Uterus (tissue), 2 donors: ENCODE measurements around the gene CLK2.
A peak's percentile ranks its signal among the peaks of the same experiment; 100 is the strongest.

ENCODE experiments used
- POLR2A ChIP-seq, 2 donors: fragments of 450-650 bp; IDR thresholded peaks; one replicate each; pipeline ENCODE4 v1.6.1; 2016; ENCODE audit warnings: antibody characterized with exemption in 2 of 2, mild to moderate bottlenecking in 1 of 2, moderate library complexity in 1 of 2
- TF ChIP-seq, protein P1 (sequence below), 4 experiments: fragments of 200-600 bp in 2 of 4; fragments of 450-650 bp in 2 of 4; sonication (generic) in 2 of 4; IDR thresholded peaks; one replicate each; pipeline ENCODE4 v1.5.1; 2016 to 2019; ENCODE audit warnings: antibody characterized with exemption in 4 of 4, mild to moderate bottlenecking in 2 of 4, moderate library complexity in 1 of 4

DNA sequence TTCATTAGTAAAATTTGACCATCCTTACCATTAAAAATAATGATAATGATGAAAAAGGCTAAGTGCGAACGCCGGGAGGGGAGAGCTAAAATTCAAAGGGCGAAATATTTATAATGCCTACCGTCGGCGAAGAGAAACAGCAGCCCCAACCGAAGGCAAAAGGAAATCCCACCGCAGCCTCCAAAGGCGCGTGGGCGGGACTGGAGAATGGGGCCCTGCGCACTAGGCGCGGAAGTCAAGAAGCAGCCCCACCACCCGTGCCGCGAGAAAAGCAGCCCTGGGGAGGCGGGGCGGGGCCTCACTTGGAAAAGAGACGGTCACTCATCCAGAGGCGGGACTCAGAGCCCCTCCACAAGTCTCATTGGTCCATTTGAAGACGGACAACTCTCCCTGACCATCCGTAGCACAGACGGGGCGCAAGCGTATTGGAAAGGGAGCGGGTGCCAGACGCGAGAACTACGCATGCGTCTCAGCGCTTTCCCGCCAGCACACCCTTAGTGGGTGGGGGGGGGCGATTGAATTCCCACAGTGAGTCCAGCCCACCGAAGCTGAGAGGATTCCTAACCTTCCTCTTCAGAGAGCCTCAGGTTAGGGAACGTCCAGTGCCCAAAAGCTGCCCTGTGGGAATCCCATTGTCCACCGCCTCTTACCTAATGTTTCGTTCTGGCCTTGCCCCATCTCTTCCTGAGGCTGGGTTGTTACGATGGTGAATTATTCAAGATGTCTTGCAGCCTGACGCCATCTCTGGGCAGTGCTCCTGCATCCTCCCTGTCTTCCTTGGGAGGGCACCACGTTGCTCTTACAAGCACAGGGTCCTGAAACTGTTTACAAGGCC lies 45.8 kb downstream of the CLK2 start:
- TF ChIP-seq, protein P1, sequence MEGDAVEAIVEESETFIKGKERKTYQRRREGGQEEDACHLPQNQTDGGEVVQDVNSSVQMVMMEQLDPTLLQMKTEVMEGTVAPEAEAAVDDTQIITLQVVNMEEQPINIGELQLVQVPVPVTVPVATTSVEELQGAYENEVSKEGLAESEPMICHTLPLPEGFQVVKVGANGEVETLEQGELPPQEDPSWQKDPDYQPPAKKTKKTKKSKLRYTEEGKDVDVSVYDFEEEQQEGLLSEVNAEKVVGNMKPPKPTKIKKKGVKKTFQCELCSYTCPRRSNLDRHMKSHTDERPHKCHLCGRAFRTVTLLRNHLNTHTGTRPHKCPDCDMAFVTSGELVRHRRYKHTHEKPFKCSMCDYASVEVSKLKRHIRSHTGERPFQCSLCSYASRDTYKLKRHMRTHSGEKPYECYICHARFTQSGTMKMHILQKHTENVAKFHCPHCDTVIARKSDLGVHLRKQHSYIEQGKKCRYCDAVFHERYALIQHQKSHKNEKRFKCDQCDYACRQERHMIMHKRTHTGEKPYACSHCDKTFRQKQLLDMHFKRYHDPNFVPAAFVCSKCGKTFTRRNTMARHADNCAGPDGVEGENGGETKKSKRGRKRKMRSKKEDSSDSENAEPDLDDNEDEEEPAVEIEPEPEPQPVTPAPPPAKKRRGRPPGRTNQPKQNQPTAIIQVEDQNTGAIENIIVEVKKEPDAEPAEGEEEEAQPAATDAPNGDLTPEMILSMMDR (IDR thresholded peaks at IDR 0.05) = peak in 2 of 4 experiments; percentile 6 to 25
- peak; percentile 73 to 81 for TF ChIP-seq POLR2A (IDR thresholded peaks at IDR 0.05)
